ENCODE measurements around the gene DRD3. TPM values are rescaled to one million over a fixed set of nuclear protein-coding genes. Genes with fewer than 3 reads are reported as not detected.

The DRD3 gene
- total RNA-seq (not detected), polyA plus RNA-seq (not detected)
- long read RNA-seq, donor 1: 0 reads
- long read RNA-seq, donor 2: 0 reads
- long read RNA-seq, donor 3: 0 reads
- long read RNA-seq, donor 4: 0 reads
- long read RNA-seq, donor 5: 0 reads
- long read RNA-seq, donor 6: 0 reads
- long read RNA-seq, donor 7: 0 reads
- long read RNA-seq, donor 8: 0 reads
- long read RNA-seq, donor 9: 0 reads
- long read RNA-seq, donor 10: 0 reads

DNA sequence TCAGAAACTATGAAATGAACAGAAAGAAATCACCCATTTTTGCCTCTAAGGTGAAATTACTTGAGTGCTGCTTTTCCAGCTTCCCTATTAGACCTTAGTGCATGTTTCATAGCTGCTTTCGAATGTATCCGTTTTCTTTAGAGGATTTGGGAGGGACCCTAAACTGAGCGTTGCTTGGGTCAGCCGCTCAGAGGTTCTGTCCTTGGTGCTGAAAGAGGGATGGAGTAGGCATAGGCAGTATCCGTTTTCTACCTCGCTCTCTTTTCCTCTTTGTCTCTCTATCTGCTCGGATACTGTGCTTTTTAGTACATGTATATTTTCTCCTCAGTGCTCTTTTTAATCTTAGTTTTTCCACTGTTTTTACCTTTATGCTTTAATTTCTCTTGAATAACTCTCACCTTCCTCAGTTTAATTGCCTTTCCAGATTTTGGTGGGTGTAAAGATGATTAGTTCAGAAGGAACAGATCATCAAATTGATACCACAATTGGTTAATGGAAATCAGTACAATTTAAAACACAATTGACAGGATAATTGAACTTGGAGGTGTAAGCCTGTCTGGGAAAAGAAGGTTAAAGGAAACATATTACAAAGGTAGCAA is at the start of gene DRD3:
Gene DRD3, minus strand, starts transcription at position 283 of the 599 bp plus-strand sequence. CDS start 7,060 bp downstream, outside the sequence.
- H3K27ac ChIP-seq: no peak within 1 kb of the TSS
- no peaks in the 10 kb centered on the region for H3K27me3 ChIP-seq
- no peaks in the 10 kb centered on the region for H3K36me3 ChIP-seq (replicated peaks in 1 of 2)
- H3K4me1 ChIP-seq (replicated peaks in 1 of 2): no peaks in the 10 kb centered on the region
- 5 to 8% (median 6%) methylated on average over 7 of the region's 7 CpGs for WGBS, 4 donors
- TF ChIP-seq, protein P1, sequence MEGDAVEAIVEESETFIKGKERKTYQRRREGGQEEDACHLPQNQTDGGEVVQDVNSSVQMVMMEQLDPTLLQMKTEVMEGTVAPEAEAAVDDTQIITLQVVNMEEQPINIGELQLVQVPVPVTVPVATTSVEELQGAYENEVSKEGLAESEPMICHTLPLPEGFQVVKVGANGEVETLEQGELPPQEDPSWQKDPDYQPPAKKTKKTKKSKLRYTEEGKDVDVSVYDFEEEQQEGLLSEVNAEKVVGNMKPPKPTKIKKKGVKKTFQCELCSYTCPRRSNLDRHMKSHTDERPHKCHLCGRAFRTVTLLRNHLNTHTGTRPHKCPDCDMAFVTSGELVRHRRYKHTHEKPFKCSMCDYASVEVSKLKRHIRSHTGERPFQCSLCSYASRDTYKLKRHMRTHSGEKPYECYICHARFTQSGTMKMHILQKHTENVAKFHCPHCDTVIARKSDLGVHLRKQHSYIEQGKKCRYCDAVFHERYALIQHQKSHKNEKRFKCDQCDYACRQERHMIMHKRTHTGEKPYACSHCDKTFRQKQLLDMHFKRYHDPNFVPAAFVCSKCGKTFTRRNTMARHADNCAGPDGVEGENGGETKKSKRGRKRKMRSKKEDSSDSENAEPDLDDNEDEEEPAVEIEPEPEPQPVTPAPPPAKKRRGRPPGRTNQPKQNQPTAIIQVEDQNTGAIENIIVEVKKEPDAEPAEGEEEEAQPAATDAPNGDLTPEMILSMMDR (IDR thresholded peaks at IDR 0.05): no peak
- no peak for TF ChIP-seq POLR2A (IDR thresholded peaks at IDR 0.05)
- H3K9me3 ChIP-seq (replicated peaks in 1 of 3): no peaks in the 10 kb centered on the region
- intact Hi-C loops (cut with DNase I): no loop called here
- peak in 4 of 7 donors; percentile 7 to 19 (median 16) for DNase-seq
- H3K4me3 ChIP-seq: no peak within 1 kb of the TSS

DNA sequence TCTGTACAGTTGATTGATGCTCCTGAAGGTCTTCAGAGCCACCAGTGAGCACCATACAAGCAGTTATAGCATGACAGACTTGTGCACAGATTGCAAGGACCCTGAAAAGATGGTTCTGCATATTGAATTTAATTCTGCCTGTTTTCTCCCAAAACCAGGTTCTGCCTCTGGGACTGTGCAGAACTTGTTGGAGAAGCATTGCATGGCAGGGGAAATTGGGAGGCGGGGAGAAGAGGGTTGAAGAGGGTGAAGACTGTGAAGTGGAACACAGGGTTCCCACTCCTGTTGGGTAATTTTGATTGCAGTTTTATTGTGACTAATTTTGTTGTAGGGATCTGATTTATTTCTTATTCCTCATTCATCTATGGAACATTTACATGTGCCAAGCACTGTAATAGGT is 48.2 kb upstream of the DRD3 start:
- Histone ChIP-seq H3K36me3 (replicated peaks in 1 of 2) (no peaks in the 10 kb centered on the region), H3K27ac (no peak overlapping the region), H3K4me3 (no peak overlapping the region), H3K27me3 (no peaks in the 10 kb centered on the region), H3K4me1 (replicated peaks in 1 of 2) (no peaks in the 10 kb centered on the region), H3K9me3 (replicated peaks in 1 of 3) (peaks cover 0 to 10% (median 0%) of the 10 kb centered on the region in 3 donors)
- intact Hi-C loops (cut with DNase I): no loop called here
- WGBS, 4 donors: 79 to 100% (median 96%) methylated on average over 1 of the region's 1 CpG
- no peak for TF ChIP-seq POLR2A (IDR thresholded peaks at IDR 0.05)
- TF ChIP-seq, protein P1 (IDR thresholded peaks at IDR 0.05): no peak
- DNase-seq: no peak

DNA sequence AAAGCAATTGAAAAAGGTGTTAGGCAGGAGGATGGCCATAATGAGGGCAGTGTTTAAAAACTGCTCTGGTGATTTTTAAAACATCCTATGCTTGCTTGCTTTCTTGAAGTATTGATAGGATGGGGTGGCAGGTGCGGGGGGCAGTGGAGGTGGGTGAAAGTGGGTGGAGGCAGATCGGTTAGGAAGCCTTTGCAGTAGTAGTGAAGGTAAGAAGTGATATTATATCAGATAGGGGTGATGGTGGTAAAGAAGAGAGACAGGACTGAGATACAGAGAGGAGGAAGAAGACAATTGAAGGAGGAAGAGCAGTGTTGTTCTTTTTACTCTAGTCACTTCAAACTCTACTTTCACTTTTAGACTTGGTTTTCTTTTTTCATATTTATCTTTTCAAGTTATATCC is 47.5 kb upstream of the DRD3 start:
- H3K4me1 ChIP-seq (replicated peaks in 1 of 2): no peaks in the 10 kb centered on the region
- peaks cover 0 to 10% (median 0%) of the 10 kb centered on the region in 3 donors for H3K9me3 ChIP-seq (replicated peaks in 1 of 3)
- no peak for DNase-seq
- H3K27ac ChIP-seq: no peak overlapping the region
- intact Hi-C loops (cut with DNase I): no loop called here
- TF ChIP-seq POLR2A (IDR thresholded peaks at IDR 0.05): no peak
- TF ChIP-seq, protein P1 (IDR thresholded peaks at IDR 0.05): no peak
- no peaks in the 10 kb centered on the region for H3K27me3 ChIP-seq
- H3K4me3 ChIP-seq: no peak overlapping the region
- no peaks in the 10 kb centered on the region for H3K36me3 ChIP-seq (replicated peaks in 1 of 2)
- WGBS, 4 donors: 85 to 92% (median 91%) methylated on average over 2 of the region's 2 CpGs

DNA sequence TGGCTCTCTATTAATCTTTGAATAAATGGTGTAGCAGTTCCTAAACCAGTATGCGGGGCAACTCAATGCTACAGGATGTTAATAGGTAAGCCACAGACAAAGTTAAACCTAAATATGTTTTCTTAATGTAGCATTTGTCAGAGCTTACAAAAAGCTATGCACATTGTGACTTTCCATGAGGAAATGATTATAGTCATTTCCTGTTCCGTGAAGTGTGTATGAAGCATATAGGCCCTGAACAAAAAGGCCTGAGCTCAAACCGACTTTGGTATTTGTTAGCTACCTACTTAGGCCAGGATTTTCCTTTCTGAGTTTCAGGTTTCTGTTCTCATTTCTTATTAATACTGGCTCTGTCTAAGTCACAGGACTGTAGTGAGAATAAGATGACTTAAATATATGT is 44.3 kb upstream of the DRD3 start:
- intact Hi-C loops (cut with DNase I): no loop called here
- Histone ChIP-seq H3K27ac (no peak overlapping the region), H3K4me1 (replicated peaks in 1 of 2) (no peaks in the 10 kb centered on the region), H3K36me3 (replicated peaks in 1 of 2) (no peaks in the 10 kb centered on the region), H3K9me3 (replicated peaks in 1 of 3) (peaks cover 0 to 10% (median 0%) of the 10 kb centered on the region in 3 donors), H3K4me3 (no peak overlapping the region), H3K27me3 (no peaks in the 10 kb centered on the region)
- TF ChIP-seq, protein P1 (IDR thresholded peaks at IDR 0.05): no peak
- TF ChIP-seq POLR2A (IDR thresholded peaks at IDR 0.05): no peak
- WGBS, 4 donors: 73 to 83% (median 80%) methylated on average over 3 of the region's 3 CpGs
- DNase-seq: no peak

All from adrenal gland (tissue), 19 donors.